DMS 273 (cell line): ENCODE results near the gene PROC.
"Not testable (repeated sequence)": the region's sequence is repeated elsewhere in the genome, so short reads cannot be mapped to it uniquely, and the experiment has no call there.

Source experiments
- DNase-seq: peaks from one replicate; lab custom pipeline; 2025; ENCODE audit not compliant: unreplicated experiment; lab: John Stamatoyannopoulos, UW

Gene PROC

DNA sequence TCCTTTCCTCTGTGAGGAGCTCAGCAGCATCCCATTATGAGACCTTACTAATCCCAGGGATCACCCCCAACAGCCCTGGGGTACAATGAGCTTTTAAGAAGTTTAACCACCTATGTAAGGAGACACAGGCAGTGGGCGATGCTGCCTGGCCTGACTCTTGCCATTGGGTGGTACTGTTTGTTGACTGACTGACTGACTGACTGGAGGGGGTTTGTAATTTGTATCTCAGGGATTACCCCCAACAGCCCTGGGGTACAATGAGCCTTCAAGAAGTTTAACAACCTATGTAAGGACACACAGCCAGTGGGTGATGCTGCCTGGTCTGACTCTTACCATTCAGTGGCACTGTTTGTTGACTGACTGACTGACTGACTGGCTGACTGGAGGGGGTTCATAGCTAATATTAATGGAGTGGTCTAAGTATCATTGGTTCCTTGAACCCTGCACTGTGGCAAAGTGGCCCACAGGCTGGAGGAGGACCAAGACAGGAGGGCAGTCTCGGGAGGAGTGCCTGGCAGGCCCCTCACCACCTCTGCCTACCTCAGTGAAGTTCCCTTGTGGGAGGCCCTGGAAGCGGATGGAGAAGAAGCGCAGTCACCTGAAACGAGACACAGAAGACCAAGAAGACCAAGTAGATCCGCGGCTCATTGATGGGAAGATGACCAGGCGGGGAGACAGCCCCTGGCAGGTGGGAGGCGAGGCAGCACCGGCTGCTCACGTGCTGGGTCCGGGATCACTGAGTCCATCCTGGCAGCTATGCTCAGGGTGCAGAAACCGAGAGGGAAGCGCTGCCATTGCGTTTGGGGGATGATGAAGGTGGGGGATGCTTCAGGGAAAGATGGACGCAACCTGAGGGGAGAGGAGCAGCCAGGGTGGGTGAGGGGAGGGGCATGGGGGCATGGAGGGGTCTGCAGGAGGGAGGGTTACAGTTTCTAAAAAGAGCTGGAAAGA, 7.6 kb downstream of the PROC start:
- no peak for DNase-seq

DNA sequence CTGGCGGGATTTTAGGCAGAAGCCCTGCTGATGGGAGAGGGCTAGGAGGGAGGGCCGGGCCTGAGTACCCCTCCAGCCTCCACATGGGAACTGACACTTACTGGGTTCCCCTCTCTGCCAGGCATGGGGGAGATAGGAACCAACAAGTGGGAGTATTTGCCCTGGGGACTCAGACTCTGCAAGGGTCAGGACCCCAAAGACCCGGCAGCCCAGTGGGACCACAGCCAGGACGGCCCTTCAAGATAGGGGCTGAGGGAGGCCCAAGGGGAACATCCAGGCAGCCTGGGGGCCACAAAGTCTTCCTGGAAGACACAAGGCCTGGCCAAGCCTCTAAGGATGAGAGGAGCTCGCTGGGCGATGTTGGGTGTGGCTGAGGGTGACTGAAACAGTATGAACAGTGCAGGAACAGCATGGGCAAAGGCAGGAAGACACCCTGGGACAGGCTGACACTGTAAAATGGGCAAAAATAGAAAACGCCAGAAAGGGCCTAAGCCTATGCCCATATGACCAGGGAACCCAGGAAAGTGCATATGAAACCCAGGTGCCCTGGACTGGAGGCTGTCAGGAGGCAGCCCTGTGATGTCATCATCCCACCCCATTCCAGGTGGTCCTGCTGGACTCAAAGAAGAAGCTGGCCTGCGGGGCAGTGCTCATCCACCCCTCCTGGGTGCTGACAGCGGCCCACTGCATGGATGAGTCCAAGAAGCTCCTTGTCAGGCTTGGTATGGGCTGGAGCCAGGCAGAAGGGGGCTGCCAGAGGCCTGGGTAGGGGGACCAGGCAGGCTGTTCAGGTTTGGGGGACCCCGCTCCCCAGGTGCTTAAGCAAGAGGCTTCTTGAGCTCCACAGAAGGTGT, 8.5 kb downstream of the PROC start:
- DNase-seq = no peak

DNA sequence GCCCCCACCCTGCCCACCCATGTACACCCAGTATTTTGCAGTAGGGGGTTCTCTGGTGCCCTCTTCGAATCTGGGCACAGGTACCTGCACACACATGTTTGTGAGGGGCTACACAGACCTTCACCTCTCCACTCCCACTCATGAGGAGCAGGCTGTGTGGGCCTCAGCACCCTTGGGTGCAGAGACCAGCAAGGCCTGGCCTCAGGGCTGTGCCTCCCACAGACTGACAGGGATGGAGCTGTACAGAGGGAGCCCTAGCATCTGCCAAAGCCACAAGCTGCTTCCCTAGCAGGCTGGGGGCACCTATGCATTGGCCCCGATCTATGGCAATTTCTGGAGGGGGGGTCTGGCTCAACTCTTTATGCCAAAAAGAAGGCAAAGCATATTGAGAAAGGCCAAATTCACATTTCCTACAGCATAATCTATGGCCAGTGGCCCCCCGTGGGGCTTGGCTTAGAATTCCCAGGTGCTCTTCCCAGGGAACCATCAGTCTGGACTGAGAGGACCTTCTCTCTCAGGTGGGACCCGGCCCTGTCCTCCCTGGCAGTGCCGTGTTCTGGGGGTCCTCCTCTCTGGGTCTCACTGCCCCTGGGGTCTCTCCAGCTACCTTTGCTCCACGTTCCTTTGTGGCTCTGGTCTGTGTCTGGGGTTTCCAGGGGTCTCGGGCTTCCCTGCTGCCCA, 9.3 kb downstream of the PROC start:
- DNase-seq = no peak

DNA sequence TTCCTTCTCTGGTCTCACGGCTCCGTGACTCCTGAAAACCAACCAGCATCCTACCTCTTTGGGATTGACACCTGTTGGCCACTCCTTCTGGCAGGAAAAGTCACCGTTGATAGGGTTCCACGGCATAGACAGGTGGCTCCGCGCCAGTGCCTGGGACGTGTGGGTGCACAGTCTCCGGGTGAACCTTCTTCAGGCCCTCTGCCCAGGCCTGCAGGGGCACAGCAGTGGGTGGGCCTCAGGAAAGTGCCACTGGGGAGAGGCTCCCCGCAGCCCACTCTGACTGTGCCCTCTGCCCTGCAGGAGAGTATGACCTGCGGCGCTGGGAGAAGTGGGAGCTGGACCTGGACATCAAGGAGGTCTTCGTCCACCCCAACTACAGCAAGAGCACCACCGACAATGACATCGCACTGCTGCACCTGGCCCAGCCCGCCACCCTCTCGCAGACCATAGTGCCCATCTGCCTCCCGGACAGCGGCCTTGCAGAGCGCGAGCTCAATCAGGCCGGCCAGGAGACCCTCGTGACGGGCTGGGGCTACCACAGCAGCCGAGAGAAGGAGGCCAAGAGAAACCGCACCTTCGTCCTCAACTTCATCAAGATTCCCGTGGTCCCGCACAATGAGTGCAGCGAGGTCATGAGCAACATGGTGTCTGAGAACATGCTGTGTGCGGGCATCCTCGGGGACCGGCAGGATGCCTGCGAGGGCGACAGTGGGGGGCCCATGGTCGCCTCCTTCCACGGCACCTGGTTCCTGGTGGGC, 10.0 kb downstream of the PROC start:
- DNase-seq = no peak

DNA sequence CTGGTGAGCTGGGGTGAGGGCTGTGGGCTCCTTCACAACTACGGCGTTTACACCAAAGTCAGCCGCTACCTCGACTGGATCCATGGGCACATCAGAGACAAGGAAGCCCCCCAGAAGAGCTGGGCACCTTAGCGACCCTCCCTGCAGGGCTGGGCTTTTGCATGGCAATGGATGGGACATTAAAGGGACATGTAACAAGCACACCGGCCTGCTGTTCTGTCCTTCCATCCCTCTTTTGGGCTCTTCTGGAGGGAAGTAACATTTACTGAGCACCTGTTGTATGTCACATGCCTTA, 10.5 kb downstream of the PROC start:
- no peak for DNase-seq

DNA sequence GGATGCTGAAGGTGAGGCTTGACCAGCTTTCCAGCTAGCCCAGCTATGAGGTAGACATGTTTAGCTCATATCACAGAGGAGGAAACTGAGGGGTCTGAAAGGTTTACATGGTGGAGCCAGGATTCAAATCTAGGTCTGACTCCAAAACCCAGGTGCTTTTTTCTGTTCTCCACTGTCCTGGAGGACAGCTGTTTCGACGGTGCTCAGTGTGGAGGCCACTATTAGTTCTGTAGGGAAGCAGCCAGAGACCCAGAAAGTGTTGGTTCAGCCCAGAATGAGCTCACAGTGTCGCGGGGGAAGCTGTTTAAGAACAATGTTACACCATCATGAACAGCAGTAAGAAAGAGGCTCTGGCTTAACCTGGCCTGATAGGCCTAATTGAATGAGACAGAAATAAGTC, 11.1 kb downstream of the PROC start:
- DNase-seq = no peak

DNA sequence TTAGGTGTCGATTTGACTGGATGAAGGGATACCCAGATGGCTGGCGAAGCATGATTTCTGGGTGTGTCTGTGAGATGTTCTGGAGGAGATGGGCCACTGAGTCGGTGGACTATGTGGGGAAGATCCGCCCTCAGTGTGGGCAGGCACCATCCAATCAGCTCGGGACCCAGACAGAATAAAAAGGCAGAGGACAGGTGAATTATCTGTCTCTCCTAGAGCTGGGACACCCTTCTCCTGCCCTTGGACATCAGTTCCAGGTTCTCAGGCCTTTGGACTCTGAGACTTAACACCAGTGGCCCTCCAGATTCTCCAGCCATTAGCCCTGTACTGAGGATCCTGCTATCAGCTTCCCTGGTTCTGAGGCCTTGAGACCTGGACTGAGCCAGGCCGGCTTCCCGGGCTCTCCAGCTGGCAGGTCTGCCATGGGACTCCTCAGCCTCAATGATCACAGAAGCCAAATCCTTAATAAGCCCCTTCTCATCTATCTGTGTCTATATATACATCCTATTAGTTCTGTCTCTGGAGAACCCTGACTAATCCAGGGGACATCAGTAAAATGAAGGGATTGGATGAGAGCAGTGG, 11.7 kb downstream of the PROC start:
- DNase-seq = no peak

DNA sequence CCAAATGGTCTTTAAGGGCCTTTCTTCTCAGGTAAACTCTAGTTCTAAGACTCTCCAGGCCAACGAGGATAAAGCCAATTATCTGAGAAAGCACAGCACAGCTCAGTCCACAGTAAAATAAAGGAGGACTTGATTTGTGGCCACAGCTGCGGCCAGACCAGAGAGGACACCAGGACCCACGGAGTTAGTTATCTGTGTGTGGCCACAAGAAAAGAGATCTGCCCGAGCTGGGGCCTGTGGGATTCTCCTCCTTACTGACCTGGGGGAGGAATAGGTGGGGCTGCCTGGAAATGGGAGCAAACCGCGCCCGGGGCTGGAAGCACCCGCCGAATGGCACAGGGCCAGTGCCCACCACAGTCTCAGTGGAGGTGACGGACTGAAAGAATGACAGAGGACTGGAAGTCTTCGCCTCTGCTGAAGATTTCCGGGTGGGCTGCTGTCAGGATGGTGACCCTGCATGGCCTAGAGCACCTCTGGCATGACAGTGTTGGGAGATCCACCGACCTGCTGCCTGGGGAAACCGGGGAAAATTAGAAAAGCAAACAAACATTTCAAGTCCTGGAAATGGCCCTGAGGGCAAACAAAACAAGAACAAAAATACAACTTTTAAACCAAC, 13.3 kb downstream of the PROC start:
- DNase-seq = no peak

DNA sequence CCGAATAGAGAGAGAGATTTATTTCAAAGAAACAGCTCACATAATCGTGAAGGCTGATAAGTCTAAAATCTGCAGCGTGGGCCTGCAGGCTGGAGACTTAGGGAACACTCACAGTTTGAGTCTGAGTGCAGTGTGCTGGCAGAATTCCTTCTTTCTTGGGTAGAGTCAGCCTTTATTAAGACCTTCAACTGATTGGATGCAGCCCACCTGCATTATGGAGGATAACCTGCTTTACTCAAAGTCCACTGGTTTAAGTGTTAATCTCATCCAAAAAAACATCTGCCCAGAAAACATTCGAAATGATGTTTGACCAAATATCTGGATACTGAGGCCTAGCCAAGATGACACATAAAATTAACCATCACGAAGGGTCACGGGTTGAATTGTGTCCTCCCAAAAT, 16.3 kb downstream of the PROC start:
- no peak for DNase-seq

DNA sequence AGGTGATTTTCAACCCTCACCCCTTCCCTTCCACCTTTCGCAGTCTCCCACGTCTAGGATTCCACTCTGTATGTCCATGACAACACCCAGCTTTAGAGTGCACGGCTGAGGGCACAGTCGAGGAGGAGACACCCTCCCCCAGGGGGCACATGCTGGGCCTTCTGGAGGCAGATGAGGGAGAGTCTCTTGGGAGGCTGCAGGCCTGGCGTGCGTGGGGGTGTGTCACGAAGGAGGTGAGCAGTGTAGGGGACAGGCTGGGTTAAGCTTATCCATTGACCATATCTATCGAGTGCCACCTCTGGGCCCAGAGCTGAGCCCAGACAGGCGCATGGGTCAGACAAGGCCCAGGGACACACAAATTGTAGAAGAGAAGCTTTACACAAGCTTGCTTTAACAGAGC, 18.8 kb downstream of the PROC start:
- no peak for DNase-seq

DNA sequence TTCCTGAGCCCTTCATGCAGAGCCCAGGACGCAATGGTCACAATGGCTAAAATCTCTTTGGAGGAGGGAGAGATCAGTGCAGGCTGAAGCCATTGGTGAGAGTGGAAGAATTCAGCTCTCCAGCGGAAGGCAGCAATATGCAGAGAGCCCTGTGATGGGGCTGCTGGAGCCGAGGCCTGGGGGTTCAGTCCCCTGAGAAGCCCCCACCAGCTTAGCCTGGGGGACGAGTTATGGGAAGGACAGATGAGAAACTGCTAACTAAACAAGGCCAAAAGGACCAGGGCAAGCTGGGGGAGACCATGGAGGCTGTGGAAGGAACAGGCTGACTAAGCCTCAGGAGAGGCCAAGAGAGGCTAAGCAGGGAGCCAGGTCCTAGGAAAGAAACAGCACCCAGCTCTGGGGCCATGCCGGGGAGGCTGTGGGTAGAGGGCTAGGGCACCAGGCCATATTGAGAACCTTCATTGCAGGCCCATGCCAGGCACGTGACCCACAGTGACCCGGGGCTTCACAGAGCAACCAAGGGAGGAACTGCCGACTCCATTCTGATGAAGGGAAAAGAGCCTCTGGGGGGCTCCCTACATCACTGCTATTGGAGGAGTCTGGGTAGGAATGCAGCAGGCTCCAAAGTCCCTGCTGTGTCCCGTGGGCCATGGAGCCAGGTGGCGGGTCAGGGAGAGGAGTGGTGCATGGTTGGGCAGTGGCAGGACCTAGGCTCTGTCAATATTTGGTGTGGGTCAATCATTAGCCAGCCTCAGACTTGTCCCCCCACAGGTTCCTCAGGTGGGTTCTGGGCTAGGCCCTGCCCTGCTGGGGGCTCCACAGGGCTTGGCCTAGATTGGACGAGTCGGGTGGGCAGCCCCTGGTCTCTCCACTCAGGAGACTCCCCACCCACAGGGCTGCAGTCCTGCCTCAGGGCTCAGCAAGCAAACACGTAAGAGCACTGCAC, 19.8 kb downstream of the PROC start:
- DNase-seq = no peak

DNA sequence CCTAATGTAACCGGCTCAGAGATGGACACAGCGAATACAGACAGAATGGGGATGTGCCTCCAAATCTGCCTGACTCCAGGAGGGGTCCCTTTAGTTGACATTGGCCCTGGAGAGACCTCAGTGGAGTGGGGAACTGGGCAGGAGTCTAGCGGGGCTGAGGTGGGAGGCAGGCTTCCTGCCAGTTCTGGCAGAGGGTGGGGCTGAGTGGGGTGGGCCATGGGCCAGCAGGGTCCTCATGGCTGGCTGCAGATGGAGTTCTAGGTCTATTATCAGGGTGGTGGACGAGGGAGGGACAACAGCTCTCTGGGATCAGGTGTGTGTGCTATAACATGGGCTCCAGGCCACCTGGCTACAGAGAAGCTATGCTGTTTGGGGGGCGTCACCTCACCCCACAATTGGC, 21.1 kb downstream of the PROC start:
- no peak for DNase-seq

DNA sequence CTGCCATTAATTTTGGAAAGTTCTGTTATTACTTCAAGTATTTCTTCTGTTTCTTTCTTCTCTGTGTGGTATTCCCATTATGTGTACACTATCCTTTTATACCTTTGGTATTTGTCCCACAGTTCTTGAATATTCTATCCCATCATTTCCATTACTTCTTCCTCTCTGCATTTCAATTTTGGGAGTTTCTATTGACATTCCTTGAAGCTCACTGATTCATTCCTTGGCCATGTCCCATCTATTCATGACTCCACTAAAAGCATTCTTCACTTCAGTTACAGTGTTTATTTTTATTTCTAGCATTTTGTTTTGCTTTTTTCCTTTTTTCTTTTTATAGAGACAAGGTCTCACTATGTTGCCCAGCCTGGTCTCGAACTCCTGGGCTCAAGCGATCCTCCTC, 30.3 kb downstream of the PROC start:
- no peak for DNase-seq

DNA sequence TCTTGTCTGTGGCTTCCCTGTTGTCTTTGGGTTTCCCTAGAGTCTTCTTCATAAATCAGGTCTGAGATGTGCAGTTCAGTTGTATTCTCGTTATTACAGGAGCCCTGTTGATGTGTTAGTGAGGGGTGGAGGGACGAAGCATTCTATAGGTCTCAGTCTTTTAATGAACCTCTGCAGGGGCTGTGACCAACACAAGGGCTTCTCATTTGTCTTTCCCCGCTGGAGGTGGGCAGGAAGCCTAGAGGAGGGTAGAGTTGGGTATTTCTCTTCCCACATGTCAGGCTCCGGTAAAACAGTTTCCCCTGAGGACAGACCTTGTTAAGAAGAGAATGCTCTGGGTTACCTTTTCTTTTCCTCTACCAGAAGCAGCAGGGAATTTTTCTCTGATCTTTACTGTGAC, 31.2 kb downstream of the PROC start:
- DNase-seq = no peak

DNA sequence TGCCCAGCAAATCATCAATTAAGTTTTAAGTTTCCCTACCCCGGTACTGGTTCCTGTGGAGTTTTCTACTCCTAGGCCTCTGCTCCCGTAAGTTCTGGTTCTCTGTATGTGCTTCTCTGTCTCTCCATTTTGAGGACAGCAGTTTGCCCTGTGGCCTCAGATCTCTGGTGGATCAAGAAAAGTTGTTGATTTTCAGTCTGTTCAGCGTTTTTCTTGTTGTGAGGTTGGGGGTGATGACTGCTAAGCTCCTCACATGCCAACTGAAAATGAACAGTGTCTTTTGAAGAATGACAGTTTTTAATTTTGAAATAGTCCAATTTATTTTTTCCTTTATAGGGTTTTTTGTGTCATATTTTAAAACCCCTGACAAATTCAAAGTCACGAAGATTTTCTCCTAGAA, 31.7 kb downstream of the PROC start:
- no peak for DNase-seq

DNA sequence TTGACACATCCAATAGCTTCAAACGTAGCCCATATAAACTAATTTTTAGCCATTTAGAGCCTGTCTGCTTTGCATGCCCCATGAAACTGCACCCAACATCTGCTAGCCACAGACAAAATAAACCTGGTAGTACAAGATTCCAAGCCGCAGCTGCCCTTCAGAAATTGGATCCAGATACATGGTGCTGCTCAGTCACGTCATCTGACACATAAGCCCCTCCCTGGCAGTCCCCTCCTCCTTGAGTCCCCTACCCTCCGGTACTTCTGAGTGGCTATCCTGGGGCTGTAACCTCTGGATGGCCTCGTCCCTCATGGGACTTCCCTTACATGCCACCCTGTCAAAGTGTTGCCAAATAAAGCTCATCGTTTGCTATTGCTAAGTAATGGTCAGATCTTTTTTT, 33.8 kb downstream of the PROC start:
- DNase-seq = no peak

DNA sequence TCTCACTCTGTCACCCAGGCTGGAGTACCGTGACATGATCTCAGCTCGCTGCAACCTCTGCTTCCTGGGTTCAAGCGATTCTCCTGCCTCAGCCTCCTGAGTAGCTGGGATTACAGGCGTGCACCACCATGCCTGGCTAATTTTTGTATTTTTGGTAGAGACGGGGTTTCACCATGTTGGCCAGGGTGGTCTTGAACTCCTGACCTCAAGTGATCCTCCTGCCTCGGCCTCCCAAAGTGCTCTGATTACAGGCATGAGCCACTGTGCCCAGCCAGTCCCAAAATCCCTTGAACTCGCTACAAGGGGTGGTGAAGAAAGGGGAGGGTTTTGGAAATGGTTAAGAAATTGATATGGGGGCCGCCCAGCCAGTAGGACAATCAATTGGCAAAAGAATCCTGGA, 34.2 kb downstream of the PROC start:
- not testable (repeated sequence) for DNase-seq

DNA sequence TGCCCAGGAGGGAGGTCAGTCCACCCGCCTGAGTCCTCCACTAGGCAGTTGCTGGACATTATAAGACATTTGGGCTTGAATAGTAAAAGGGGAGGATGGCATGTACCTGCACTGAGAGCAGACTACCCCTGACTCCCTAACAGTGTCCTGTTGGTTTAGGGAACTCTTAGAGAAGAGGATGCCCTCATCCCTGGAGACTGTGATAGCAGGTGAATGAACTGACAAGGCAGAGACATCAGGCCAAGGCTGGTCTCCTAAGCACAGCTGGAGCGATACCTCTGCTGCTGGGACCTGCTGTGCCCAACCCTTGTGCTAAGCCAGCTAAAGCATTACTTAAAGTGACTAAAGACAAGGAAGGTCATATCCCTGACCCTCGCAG, 34.8 kb downstream of the PROC start:
- DNase-seq = no peak
